Stimulated activated CD4-positive, alpha-beta T cell treated with anti-CD3 and anti-CD28 coated beads, Interleukin-4, amount 100 ng/mL, for 4 hours (primary cell): Measurements from ENCODE around the gene ENDOU.

Experiments used
- DNase-seq, 2 experiments: peaks; one replicate each; pipeline ENCODE4 v3.0.0-alpha.2; 2020

ENDOU gene

GRCh38 chr12:47742253-47742825 lies 17.0 kb upstream of the ENDOU start:
- peak; percentile 61 to 73 for DNase-seq

DNA sequence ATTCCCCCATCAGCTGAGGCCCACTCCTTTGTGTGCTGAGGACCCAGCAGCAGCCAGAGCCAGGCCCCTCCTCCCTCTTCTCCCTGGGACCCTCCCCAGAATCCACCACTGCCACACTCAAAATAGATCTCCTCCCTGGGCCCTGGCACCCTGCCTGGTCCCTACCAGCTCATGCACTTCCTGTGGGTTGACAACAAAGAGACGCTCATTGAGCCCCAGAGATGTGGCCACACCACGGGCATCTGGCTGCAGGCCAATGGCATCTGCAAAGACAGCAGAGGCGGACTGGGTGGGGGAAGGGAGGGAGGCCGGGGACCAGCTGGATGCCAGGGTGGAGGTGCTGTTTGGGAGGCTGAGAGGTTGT lies 16.0 kb upstream of the ENDOU start:
- DNase-seq, result peak; percentile 29 to 34

- no peak for DNase-seq
Observed at GRCh38 chr12:47740606-47741339, 15.5 kb upstream of the ENDOU start.

GRCh38 chr12:47739979-47740378 lies 14.7 kb upstream of the ENDOU start:
- no peak for DNase-seq

GRCh38 chr12:47739297-47739696 lies 14.0 kb upstream of the ENDOU start:
- DNase-seq, result no peak

DNA sequence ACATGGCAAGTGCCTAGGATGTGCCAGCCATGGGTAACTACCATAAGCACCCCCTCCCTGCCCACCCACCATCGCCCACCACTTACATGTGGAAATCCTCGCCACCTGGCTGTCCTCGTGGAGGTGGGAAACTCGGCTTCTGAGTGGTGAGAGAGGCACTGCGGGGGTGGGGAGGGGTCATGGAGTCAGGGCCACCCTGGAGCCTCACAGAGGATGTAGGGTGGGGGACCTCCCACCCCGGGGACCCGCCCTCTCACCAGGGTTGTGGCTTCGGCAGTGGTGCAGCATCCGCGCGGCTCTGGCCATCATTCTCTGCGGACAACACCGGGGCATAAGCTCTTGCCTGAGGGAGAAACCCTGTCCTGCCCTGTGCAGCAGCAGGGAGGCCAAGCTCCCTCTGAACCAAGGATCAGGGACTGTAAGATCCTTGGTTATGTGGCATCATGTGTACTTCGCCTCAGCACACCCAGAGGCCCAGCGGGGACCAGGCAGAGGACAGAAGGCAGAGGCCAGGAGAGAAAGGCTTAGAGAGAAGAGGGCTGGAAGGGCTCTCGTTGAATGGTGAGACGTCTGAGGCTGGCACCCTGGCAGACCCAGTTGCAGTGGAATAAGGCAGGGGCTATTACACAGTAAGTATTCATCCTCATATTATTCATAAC lies 12.8 kb upstream of the ENDOU start:
- no peak for DNase-seq

DNA sequence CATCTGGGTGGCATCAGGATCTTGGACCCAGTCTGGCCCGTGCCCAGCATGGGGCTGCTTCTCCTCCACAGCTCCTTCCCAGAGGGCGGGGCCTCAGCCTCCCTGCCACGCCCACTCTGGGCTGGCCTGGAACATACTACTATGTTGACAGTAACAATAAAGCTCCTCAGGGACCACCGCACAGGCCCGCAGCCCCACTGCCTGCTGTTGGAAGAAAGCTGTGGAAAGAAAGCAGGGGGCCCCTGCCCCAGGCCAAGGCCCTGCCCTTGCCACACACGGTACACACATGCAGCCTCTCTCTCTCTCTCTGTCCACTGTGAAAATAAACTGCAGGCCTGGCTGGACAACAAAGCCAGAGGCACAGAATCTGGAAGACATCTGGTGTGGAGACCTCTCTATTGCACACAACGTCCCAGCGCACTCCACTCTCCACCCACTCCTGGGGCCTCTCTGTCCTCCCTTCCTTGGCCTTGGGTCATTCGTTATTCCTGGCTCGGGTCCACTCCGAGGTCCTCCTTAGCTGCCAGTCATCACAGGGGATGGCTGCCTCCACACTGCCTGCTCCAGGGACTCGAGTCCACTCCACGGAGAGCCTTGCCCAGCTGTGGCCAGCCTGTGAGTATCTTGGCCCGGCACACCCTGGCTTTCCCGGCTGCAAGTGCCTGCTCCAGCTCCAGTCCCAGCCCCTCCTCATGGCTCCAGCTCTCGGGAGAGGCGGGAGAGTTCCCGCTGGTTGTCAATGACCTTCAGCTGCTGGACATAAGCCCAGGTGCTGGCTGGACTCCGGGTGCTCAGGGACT lies 11.8 kb upstream of the ENDOU start:
- no peak for DNase-seq

GRCh38 chr12:47736216-47736615 lies 10.9 kb upstream of the ENDOU start:
- no peak for DNase-seq

DNA sequence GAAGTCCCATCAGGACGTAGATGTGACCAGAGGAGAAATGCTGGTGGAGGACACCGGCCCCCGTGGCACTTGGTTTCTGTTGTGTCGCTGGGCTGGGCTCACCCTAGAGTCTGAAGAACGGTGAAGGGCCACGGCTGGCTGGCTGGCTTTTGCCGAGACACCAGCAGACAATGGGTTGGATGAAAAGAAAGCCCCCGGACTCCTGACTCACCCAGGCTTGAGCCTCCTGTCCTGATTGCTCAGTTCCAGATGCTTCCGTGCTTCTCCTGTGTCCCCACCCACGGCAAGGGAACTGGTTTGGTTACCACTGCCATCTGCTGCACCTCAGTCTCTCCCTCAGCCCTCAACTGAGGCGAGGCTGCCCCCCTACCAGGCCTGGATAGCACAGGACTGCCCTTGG lies 10.4 kb upstream of the ENDOU start:
- no peak for DNase-seq

DNA sequence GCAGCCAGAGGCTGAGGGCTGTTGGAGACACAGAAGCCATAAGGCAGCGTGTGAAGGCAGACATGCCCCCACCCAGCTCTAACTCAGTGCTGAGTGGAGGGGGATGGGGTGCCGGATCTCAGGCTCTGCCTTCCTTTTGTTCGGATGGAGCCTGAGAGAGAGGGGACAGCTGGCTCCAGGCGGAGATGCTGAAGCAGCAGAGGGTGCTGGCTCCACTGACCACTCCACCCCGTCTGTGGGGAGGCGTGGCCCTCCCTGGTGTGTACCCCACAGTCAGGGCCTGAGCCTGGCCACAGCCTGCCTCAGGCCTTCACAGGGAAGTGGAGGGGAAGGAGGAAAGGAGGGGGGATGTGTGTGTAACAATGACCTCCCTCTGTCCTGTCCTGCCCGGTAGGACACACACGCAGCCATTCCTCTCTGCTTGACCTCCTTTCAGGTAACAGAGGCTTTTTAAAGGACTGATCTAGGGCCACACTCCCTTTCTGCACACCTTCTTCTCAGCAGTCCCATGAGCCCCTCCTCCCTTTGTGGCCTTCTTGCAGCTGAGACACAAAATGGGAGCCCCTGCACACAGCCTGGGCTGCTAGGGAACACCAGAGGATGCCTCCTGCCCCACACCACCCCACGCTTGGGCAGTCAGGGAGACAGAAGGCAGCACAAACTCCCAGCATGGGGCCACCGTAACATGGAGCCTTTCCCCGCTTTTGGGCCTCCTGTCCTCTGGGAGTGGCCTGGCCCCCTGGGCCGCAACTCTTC lies 9.6 kb upstream of the ENDOU start:
- DNase-seq, result no peak

- DNase-seq, result no peak
Observed at GRCh38 chr12:47733142-47733541, 7.9 kb upstream of the ENDOU start.

DNA sequence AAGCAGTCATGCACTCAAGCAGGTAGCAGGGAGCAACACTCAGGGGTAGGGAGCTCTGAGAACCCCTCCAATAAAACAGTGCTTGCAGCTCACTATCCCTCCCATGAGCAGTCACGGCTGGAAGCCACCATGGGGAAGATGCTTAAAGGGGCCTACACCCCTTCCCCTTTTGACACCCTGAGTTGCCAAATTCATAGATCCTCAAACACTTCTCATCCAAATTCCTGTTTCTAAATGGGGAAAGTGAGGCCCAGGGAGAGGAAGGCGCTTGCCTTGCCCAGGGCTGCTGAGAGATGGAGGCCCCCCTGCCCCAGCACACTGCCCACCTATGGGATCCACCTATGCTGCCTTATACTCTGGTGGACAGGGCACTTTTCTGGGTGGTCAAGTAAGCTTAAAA lies 7.2 kb upstream of the ENDOU start:
- no peak for DNase-seq

DNA sequence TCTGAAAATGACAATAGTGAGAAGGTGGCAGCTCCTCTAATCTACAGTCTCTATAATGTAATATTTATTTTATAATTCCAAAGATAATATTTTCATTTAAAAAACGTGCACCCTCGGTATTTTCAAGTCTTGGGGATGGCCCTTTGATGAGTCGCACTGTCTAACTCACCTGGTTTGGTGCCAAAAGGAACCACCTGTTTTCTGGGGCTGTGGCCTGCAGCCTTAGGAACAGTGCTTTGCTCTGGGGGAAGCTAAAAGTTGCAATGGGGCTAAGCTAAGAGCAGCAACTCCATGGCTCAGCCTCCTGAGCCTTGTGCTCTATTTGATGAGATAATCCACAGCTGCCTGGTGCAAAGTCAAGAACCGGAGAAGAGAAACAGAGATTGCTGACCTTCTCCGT lies 6.4 kb upstream of the ENDOU start:
- DNase-seq, result no peak

GRCh38 chr12:47730341-47730744 lies 5.1 kb upstream of the ENDOU start:
- DNase-seq, result no peak

DNA sequence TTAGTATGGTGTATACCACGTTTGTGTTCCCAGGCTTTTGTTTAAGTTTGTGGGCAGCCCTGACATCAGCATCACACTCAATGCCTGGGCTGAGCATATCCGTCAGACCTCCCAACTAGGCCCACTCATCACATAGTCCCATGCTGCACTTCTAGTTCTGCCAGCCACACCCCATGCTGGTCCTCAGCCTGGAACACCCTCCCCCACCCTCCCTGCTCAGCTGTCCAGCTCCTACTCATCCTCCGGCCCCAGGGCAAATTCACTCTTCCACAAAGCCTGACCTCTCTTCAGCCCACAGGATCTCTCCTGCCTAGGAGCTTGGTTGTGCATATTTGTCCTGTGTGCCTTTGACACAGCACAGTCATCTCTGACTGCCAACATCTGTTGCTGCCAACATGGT lies 3.9 kb upstream of the ENDOU start:
- no peak for DNase-seq

DNA sequence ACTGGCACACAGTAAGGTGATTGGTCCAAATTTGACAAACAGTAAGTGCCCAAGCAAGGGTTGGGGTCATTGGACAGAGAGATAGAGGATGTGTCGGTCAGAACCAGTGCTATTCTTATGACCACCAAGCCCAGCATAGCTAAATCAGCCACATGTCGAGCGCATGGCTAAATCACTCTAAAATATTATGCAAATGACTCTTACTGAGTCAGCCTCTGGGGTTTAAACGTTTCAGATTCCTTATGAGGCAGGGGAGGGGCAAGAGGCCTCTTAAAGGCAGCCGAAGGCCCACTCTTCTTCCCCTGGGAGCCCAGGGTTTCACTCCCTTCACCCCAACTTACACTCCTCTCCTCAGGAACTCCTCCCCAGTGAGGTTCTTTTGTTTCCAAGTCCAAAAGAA lies 603 bp upstream of the ENDOU start:
- DNase-seq, result no peak

DNA sequence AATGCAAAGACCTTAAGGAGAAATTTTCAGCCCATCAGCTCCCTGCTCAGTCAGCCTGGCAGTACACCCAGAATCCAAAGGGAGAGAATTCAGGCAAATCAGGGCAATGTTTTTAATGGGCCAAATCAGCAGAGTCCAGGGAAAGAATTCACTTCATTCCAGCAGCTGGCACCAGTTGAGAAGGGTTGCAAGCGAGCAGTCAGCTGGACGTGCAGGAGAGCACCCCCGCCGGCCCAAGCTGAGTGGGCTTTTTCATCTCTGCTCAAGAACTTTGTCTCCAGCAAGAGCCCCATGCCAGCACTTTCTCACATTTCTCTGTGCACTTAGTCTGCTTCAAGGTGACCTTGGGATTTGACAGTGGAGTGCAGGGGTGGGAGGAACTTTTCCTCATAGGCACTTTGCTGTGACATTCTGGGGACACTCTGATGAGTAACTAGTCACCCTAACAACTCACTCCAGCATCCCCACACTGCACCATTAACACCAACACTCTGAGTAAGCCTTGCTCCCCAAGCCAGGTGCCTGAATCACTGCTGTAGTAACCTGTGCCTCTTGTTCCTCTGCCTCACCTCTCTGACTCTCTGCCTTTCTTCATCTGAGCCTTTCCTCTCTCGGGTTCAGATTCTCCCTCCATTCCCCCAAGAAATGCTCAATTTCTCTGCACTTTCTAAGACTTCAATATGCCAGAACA lies 2.2 kb downstream of the ENDOU start:
- DNase-seq, result no peak

DNA sequence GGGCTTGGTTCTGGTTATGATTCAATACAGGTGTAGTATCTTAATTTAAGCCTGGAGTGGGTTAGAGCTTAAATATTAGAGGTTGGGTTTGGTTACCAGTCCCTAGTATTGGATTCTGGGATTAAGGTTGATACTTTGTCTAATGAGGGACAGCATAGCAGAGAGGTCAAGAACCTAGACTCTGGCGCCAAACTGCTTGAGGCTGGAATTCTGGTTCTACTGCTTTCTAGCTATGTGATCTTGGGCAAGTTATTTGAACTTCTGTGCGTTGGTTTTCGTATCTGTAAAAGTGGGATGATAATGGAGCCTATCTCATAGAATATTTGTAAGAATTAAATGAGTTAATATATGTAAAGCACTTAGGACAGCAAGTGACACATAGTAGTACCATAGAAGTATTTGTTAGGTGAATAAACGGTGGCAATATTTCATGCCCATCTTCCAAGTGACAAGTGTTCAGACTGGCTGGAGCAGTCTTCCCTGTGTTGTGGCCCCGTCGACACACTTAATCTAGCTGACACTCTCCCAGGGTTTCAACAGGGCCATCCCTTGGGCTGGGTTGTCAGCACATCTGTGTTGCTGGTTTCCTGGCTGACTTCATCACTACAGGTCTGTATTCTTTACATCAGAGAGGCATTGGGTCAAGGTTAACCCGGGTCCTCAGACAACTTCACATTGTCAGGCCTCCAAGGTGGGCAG lies 3.0 kb downstream of the ENDOU start:
- no peak for DNase-seq

- DNase-seq, result no peak
Observed at GRCh38 chr12:47721431-47721973, 3.8 kb downstream of the ENDOU start.

GRCh38 chr12:47718531-47718930 lies 6.8 kb downstream of the ENDOU start:
- no peak for DNase-seq

DNA sequence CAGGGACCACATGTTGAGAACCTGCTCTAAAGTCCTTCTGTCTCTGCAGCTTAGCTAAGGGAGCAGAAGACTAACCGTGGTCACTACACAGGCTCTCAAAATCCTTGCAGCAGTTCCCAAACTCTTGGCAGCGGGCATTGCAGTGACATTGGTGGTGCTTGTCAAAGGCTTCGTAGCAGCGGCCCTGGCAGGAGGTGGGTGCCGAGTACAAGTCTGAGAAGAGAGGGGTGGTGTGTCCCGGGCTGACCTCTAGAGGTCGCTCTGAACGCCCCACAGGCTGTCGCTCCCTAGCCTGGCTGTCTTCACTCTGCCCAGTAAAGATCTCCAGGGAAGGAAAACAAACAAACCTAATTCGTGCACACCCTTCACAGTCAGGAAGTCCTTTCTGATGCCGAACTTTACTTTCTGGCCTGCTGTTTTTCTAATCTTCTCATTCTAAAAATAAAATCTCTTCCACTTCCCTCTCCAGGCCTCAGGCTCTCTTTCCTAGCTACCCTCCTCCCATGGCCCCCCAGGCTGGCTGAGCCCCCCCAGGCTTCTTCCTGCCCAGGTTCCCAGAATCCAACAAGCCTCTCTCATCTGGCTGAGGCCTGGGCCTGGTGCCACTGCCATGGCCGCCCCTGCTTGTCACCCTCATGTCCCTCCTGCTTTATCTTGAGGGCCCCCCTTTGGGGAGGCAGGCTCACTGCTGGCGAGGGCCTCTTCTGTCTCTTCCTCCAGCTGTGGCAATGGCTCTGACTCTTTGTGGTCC lies 7.7 kb downstream of the ENDOU start:
- peak; percentile 33 for DNase-seq
